ENCODE measurements around the gene PLXNA1.

Gene PLXNA1

DNA sequence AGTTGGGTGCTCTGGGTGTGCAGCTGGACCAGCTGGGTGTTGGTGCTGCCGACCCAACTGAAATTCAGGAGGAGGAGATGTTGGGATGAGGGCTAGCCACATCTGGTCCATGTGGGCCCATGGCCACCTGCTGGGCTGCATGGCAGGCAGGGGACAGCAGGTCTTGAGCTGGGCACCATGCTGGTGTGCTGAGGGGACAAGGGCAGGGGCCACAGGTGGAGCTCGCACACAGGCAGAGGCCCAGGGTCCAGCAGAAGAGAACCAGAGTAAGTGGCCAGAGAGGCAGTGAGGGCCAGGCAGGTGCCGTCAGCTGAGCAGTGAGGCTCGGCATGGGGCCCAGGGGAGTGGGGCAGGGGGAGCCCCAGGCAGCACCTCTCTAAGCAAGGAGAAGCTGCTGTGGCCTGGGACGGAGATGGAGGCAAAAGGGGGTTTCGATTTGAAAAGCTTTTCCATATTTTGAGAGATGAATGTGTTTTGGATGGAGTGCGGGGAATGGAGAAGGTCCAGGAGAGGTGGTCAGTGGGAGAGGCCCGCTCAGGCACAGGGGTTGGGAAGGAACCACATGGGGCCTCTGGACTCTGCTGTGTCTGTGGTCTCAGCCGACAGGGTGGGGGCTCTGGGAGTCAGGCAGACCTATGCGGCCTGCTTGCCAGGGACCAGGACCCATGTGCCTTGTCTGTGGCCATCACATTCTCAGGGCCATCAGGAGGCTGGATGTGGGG lies 30.5 kb upstream of the PLXNA1 start:
- POLR2A ChIA-PET, result interaction anchor here (1.0 kb wide), 1 partner anchor 14 kb away, joined by 3 read pairs; no protein-coding TSS in a partner anchor
- no peaks in the 10 kb centered on the region for H3K4me1 ChIP-seq (ENCODE audit: control insufficient read depth, insufficient read depth, low read length)
- H3K27ac ChIP-seq (ENCODE audit: extremely low read depth, low read depth, low read length), result no peak overlapping the region
- H3K4me3 ChIP-seq (ENCODE audit: low read depth, low read length), result no peak overlapping the region
- CTCF ChIA-PET, result no interaction called here
- TF ChIP-seq, protein P1, sequence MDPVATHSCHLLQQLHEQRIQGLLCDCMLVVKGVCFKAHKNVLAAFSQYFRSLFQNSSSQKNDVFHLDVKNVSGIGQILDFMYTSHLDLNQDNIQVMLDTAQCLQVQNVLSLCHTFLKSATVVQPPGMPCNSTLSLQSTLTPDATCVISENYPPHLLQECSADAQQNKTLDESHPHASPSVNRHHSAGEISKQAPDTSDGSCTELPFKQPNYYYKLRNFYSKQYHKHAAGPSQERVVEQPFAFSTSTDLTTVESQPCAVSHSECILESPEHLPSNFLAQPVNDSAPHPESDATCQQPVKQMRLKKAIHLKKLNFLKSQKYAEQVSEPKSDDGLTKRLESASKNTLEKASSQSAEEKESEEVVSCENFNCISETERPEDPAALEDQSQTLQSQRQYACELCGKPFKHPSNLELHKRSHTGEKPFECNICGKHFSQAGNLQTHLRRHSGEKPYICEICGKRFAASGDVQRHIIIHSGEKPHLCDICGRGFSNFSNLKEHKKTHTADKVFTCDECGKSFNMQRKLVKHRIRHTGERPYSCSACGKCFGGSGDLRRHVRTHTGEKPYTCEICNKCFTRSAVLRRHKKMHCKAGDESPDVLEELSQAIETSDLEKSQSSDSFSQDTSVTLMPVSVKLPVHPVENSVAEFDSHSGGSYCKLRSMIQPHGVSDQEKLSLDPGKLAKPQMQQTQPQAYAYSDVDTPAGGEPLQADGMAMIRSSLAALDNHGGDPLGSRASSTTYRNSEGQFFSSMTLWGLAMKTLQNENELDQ (tag by site-specific recombination; IDR thresholded peaks at IDR 0.05; ENCODE audit: low read depth), result no peak
- TF ChIP-seq, protein P2, sequence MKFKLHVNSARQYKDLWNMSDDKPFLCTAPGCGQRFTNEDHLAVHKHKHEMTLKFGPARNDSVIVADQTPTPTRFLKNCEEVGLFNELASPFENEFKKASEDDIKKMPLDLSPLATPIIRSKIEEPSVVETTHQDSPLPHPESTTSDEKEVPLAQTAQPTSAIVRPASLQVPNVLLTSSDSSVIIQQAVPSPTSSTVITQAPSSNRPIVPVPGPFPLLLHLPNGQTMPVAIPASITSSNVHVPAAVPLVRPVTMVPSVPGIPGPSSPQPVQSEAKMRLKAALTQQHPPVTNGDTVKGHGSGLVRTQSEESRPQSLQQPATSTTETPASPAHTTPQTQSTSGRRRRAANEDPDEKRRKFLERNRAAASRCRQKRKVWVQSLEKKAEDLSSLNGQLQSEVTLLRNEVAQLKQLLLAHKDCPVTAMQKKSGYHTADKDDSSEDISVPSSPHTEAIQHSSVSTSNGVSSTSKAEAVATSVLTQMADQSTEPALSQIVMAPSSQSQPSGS (tag by site-specific recombination; IDR thresholded peaks at IDR 0.05; ENCODE audit: low read depth), result no peak
- TF ChIP-seq ZNF843 (tag by site-specific recombination; IDR thresholded peaks at IDR 0.05) (no peak), ZNF416 (tag by site-specific recombination; IDR thresholded peaks at IDR 0.05) (no peak), ZNF48 (tag by site-specific recombination; IDR thresholded peaks at IDR 0.05) (no peak), IKZF3 (tag by site-specific recombination; IDR thresholded peaks at IDR 0.05) (no peak), ZNF426 (tag by site-specific recombination; IDR thresholded peaks at IDR 0.05) (no peak), ZNF510 (tag by site-specific recombination; IDR thresholded peaks at IDR 0.05; ENCODE audit: insufficient replicate concordance) (no peak), HOXA7 (CRISPR knock-in tag; IDR thresholded peaks at IDR 0.05; ENCODE audit: borderline replicate concordance) (no peak)
- H3K9me3 ChIP-seq (ENCODE audit: control insufficient read depth, insufficient read depth, low read depth, low read length), result no peaks in the 10 kb centered on the region
- H3K36me3 ChIP-seq (ENCODE audit: control insufficient read depth in 2 of 2, insufficient read depth in 1 of 2, low read length in 2 of 2), result peaks cover 0 to 11% of the 10 kb centered on the region in 2 experiments; a peak in 1 of 3 replicates

DNA sequence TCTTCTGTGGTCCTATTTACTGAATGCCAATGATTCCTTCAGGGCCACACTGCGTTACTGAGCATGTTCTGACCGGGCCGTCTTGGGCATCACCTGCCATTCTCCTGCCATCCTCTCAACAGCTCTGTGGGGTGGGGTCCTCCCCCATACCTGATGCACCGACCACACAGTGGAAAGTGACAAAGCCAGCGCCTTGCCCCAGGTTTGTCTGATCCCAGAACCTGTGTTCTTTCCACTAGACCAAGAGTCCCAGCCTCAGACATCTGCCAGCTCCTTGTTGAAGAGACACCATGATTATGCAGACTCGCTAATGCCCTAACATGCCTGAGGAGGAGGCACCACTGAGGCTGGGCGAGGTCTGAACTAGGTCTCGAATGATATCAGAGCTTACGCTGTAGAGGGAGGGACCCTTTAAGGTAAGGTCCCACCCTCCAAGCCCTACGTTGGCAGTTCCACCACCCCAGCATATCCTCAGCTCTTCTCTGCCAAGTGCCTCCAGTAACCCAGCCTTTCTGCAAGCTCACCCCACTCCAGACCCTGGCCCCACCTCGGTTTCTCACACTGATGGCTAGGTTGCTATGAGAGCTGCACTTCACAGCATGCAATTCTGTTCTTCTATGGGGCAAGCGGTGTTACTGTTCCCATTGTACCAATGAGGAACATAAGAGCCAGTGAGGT lies 29.8 kb upstream of the PLXNA1 start:
- ChIA-PET CTCF (no interaction called here), POLR2A (interaction anchor here (1.0 kb wide), 1 partner anchor 15 kb away, joined by 3 read pairs; no protein-coding TSS in a partner anchor)
- no peaks in the 10 kb centered on the region for H3K4me1 ChIP-seq (ENCODE audit: control insufficient read depth, insufficient read depth, low read length)
- H3K27ac ChIP-seq (ENCODE audit: extremely low read depth, low read depth, low read length), result no peak overlapping the region
- H3K9me3 ChIP-seq (ENCODE audit: control insufficient read depth, insufficient read depth, low read depth, low read length), result no peaks in the 10 kb centered on the region
- peaks cover 0 to 8% of the 10 kb centered on the region in 2 experiments; a peak in 1 of 3 replicates for H3K36me3 ChIP-seq (ENCODE audit: control insufficient read depth in 2 of 2, insufficient read depth in 1 of 2, low read length in 2 of 2)
- no peak overlapping the region for H3K4me3 ChIP-seq (ENCODE audit: low read depth, low read length)
- TF ChIP-seq, protein P3, sequence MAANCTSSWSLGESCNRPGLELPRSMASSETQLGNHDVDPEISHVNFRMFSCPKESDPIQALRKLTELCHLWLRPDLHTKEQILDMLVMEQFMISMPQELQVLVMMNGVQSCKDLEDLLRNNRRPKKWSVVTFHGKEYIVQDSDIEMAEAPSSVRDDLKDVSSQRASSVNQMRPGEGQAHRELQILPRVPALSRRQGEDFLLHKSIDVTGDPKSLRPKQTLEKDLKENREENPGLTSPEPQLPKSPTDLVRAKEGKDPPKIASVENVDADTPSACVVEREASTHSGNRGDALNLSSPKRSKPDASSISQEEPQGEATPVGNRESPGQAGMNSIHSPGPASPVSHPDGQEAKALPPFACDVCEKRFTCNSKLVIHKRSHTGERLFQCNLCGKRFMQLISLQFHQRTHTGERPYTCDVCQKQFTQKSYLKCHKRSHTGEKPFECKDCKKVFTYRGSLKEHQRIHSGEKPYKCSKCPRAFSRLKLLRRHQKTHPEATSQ (tag by site-specific recombination; IDR thresholded peaks at IDR 0.05), result no peak
- no peak for TF ChIP-seq ZNF785 (tag by site-specific recombination; IDR thresholded peaks at IDR 0.05)
- TF ChIP-seq, protein P4, sequence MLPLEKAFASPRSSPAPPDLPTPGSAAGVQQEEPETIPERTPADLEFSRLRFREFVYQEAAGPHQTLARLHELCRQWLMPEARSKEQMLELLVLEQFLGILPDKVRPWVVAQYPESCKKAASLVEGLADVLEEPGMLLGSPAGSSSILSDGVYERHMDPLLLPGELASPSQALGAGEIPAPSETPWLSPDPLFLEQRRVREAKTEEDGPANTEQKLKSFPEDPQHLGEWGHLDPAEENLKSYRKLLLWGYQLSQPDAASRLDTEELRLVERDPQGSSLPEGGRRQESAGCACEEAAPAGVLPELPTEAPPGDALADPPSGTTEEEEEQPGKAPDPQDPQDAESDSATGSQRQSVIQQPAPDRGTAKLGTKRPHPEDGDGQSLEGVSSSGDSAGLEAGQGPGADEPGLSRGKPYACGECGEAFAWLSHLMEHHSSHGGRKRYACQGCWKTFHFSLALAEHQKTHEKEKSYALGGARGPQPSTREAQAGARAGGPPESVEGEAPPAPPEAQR (tag by site-specific recombination; IDR thresholded peaks at IDR 0.05), result no peak
- TF ChIP-seq SP3 (tag by site-specific recombination; IDR thresholded peaks at IDR 0.05), result no peak
- TF ChIP-seq PRDM1 (tag by site-specific recombination; IDR thresholded peaks at IDR 0.05), result no peak
- no peak for TF ChIP-seq ZFP69B (tag by site-specific recombination; IDR thresholded peaks at IDR 0.05)
- TF ChIP-seq SCRT1 (tag by site-specific recombination; IDR thresholded peaks at IDR 0.05; ENCODE audit: borderline replicate concordance), result no peak
- TF ChIP-seq, protein P2 (tag by site-specific recombination; IDR thresholded peaks at IDR 0.05; ENCODE audit: low read depth), result no peak
- no peak for TF ChIP-seq ZNF843 (tag by site-specific recombination; IDR thresholded peaks at IDR 0.05)
- TF ChIP-seq, protein P5, sequence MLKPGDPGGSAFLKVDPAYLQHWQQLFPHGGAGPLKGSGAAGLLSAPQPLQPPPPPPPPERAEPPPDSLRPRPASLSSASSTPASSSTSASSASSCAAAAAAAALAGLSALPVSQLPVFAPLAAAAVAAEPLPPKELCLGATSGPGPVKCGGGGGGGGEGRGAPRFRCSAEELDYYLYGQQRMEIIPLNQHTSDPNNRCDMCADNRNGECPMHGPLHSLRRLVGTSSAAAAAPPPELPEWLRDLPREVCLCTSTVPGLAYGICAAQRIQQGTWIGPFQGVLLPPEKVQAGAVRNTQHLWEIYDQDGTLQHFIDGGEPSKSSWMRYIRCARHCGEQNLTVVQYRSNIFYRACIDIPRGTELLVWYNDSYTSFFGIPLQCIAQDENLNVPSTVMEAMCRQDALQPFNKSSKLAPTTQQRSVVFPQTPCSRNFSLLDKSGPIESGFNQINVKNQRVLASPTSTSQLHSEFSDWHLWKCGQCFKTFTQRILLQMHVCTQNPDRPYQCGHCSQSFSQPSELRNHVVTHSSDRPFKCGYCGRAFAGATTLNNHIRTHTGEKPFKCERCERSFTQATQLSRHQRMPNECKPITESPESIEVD (tag by site-specific recombination; IDR thresholded peaks at IDR 0.05), result no peak
- TF ChIP-seq, protein P6, sequence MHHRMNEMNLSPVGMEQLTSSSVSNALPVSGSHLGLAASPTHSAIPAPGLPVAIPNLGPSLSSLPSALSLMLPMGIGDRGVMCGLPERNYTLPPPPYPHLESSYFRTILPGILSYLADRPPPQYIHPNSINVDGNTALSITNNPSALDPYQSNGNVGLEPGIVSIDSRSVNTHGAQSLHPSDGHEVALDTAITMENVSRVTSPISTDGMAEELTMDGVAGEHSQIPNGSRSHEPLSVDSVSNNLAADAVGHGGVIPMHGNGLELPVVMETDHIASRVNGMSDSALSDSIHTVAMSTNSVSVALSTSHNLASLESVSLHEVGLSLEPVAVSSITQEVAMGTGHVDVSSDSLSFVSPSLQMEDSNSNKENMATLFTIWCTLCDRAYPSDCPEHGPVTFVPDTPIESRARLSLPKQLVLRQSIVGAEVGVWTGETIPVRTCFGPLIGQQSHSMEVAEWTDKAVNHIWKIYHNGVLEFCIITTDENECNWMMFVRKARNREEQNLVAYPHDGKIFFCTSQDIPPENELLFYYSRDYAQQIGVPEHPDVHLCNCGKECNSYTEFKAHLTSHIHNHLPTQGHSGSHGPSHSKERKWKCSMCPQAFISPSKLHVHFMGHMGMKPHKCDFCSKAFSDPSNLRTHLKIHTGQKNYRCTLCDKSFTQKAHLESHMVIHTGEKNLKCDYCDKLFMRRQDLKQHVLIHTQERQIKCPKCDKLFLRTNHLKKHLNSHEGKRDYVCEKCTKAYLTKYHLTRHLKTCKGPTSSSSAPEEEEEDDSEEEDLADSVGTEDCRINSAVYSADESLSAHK (tag by site-specific recombination; IDR thresholded peaks at IDR 0.05), result no peak
- TF ChIP-seq ZNF248 (tag by site-specific recombination; IDR thresholded peaks at IDR 0.05), result no peak
- no peak for TF ChIP-seq ZNF629 (tag by site-specific recombination; IDR thresholded peaks at IDR 0.05)

Data from HEK293 (cell line).